ENCODE measurements around the gene ATF7.
"Not testable (repeated sequence)": the region's sequence is repeated elsewhere in the genome, so short reads cannot be mapped to it uniquely, and the experiment has no call there.

Gene ATF7

GRCh38 chr12:53483225-53483978 lies 142.8 kb downstream of the ATF7 start:
- DNase-seq (ENCODE audit: low read depth), result no peak
- TF ChIP-seq CTCF (conservative IDR thresholded peaks at IDR 0.05; ENCODE audit: low read depth, low read length), result no peak
- H3K4me3 ChIP-seq (ENCODE audit: low read length), result no peak overlapping the region

- H3K4me3 ChIP-seq (ENCODE audit: low read length), result no peak overlapping the region
- TF ChIP-seq CTCF (conservative IDR thresholded peaks at IDR 0.05; ENCODE audit: low read depth, low read length), result no peak
- DNase-seq (ENCODE audit: low read depth), result no peak
Measured at GRCh38 chr12:53482626-53483168, 143.5 kb downstream of the ATF7 start.

- H3K4me3 ChIP-seq (ENCODE audit: low read length), result no peak overlapping the region
- TF ChIP-seq CTCF (conservative IDR thresholded peaks at IDR 0.05; ENCODE audit: low read depth, low read length), result peak; percentile 51
- no peak for DNase-seq (ENCODE audit: low read depth)
Measured at GRCh38 chr12:53481939-53482586, 144.1 kb downstream of the ATF7 start.

- DNase-seq (ENCODE audit: low read depth); H3K4me3 ChIP-seq (ENCODE audit: low read length): not testable (repeated sequence)
Measured at GRCh38 chr12:53481458-53481857, 144.7 kb downstream of the ATF7 start.

- TF ChIP-seq CTCF (conservative IDR thresholded peaks at IDR 0.05; ENCODE audit: low read depth, low read length), result no peak
- no peak overlapping the region for H3K4me3 ChIP-seq (ENCODE audit: low read length)
- no peak for DNase-seq (ENCODE audit: low read depth)
Measured at GRCh38 chr12:53480491-53481442, 145.4 kb downstream of the ATF7 start.

- no peak for TF ChIP-seq CTCF (conservative IDR thresholded peaks at IDR 0.05; ENCODE audit: low read depth, low read length)
- H3K4me3 ChIP-seq (ENCODE audit: low read length), result no peak overlapping the region
Measured at GRCh38 chr12:53479331-53479730, 146.9 kb downstream of the ATF7 start.

GRCh38 chr12:53478865-53479264 lies 147.3 kb downstream of the ATF7 start:
- no peak for TF ChIP-seq CTCF (conservative IDR thresholded peaks at IDR 0.05; ENCODE audit: low read depth, low read length)
- H3K4me3 ChIP-seq (ENCODE audit: low read length), result no peak overlapping the region
- DNase-seq (ENCODE audit: low read depth), result no peak

More at GRCh38 chr12:53479331-53479730, 146.9 kb downstream of the ATF7 start:
- no peak for DNase-seq (ENCODE audit: low read depth)

Data from retinal pigment epithelial cell (primary cell).